Fibroblast of lung (primary cell): ENCODE measurements around the gene INSRR. TPM values are rescaled to one million over a fixed set of nuclear protein-coding genes. Genes with fewer than 3 reads are reported as not detected.

Source experiments
- DNase-seq, 2 donors: peaks; one replicate each; pipeline versions ENCODE4 v3.0.0 to v3.0.0-alpha.2; 2010; ENCODE audit warnings: low read depth in 2 of 2
- H2AFZ ChIP-seq: 2 replicates; pipeline ENCODE4 v1.5.1; 2012; ENCODE audit warnings: low read length, control low read depth, inconsistent platforms
- H3K27ac ChIP-seq: 2 replicates; pipeline ENCODE4 v1.5.1; 2011; ENCODE audit warnings: low read length, control low read depth; ENCODE audit not compliant: insufficient read depth
- H3K27me3 ChIP-seq: 2 replicates; pipeline ENCODE4 v1.5.1; 2011; ENCODE audit warnings: mild to moderate bottlenecking, low read length; ENCODE audit not compliant: control insufficient read depth, insufficient read depth
- H3K36me3 ChIP-seq: 2 replicates; pipeline ENCODE4 v1.5.1; 2011; ENCODE audit warnings: low read length; ENCODE audit not compliant: control insufficient read depth, insufficient read depth
- H3K4me1 ChIP-seq: 2 replicates; pipeline ENCODE4 v1.5.1; 2011; ENCODE audit warnings: low read length; ENCODE audit not compliant: control insufficient read depth, insufficient read depth; ENCODE audit errors: extremely low read depth
- H3K4me2 ChIP-seq: 2 replicates; pipeline ENCODE4 v1.5.1; 2011; ENCODE audit warnings: low read length, control low read depth; ENCODE audit not compliant: insufficient read depth; ENCODE audit errors: extremely low read depth
- H3K4me3 ChIP-seq, 4 experiments: fragments of 200-600 bp in 1 of 4; sonication (generic) in 1 of 4; replicated peaks in 1 of 4; 2 replicates each; pipeline ENCODE4 v1.5.1; 2011 to 2016; ENCODE audit warnings: low read length in 4 of 4, low read depth in 3 of 4, mild to moderate bottlenecking in 3 of 4, control low read depth in 2 of 4, inconsistent platforms in 1 of 4, mixed read lengths in 1 of 4; ENCODE audit not compliant: insufficient read depth in 1 of 4; ENCODE audit errors: control extremely low read depth in 1 of 4
- H3K79me2 ChIP-seq: 2 replicates; pipeline ENCODE4 v1.5.1; 2012; ENCODE audit warnings: mild to moderate bottlenecking, low read length, inconsistent platforms; ENCODE audit not compliant: control insufficient read depth, insufficient read depth
- H3K9ac ChIP-seq: 2 replicates; pipeline ENCODE4 v1.5.1; 2011; ENCODE audit warnings: mild to moderate bottlenecking, low read length, control low read depth; ENCODE audit not compliant: insufficient read depth
- H3K9me3 ChIP-seq: 2 replicates; pipeline ENCODE4 v1.5.1; 2012; ENCODE audit warnings: low read depth, low read length; ENCODE audit not compliant: control insufficient read depth, insufficient read depth
- H4K20me1 ChIP-seq: 2 replicates; pipeline ENCODE4 v1.5.1; 2011; ENCODE audit warnings: low read length; ENCODE audit not compliant: control insufficient read depth, insufficient read depth; ENCODE audit errors: extremely low read depth
- CTCF ChIP-seq, 2 donors: IDR thresholded peaks in 1 of 2; conservative IDR thresholded peaks in 1 of 2; 1 replicate in 1 of 2; 2 replicates in 1 of 2; pipeline ENCODE4 v1.5.1; 2011 to 2012; ENCODE audit warnings: low read length in 2 of 2, control low read depth in 1 of 2, inconsistent platforms in 1 of 2, low read depth in 1 of 2, mild to moderate bottlenecking in 1 of 2
- EZH2 ChIP-seq: IDR thresholded peaks from 2 replicates; pipeline ENCODE4 v1.5.1; 2012; ENCODE audit warnings: low read length, control low read depth, mild to moderate bottlenecking; ENCODE audit errors: missing control alignments
- polyA minus RNA-seq: library from RNA; depleted of rRNA, polyadenylated mRNA; stranded (reverse); fragments of >200 nt; gene quantifications from 2 replicates; pipeline ENCODE4 v1.2.3, GENCODE V29; 2011; ENCODE audit warnings: low replicate concordance
- polyA plus RNA-seq, 2 donors: library from polyadenylated mRNA; depleted of rRNA in 1 of 2; stranded (reverse) in 1 of 2; unstranded in 1 of 2; fragments of >200 nt; gene quantifications; 2 replicates each; pipeline ENCODE4 v1.2.1, GENCODE V29; 2011 to 2012; ENCODE audit warnings: missing spikeins in 1 of 2
- total RNA-seq: library from RNA; depleted of rRNA; stranded (reverse); fragments of >200 nt; gene quantifications from 2 replicates; pipeline ENCODE4 v1.2.1, GENCODE V29; 2014

The INSRR gene
- total RNA-seq (not detected in 2 replicates), polyA plus RNA-seq (not detected in 2 replicates), polyA minus RNA-seq (not detected in 2 replicates)
- not detected in 2 replicates for polyA plus RNA-seq (2012)

GRCh38 chr1:156858959-156859522, at the start of gene INSRR:
TSS of gene INSRR (minus strand) at chr1:156859117. CDS start at chr1:156858621, 496 bp downstream.
- no peaks in the 10 kb centered on the region for H3K36me3 ChIP-seq
- TF ChIP-seq CTCF (conservative IDR thresholded peaks at IDR 0.05 in 1 of 2, IDR thresholded peaks at IDR 0.05 in 1 of 2; ENCODE audit: low read depth in 1 of 2, low read length in 2 of 2), result no peak
- peak; percentile 47 for TF ChIP-seq EZH2

GRCh38 chr1:156908541-156908940, 49.6 kb upstream of the INSRR start:
- H2AFZ ChIP-seq, result no peak overlapping the region
- H3K36me3 ChIP-seq, result peaks cover 41% of the 10 kb centered on the region
- H3K4me1 ChIP-seq, result peaks cover 34% of the 10 kb centered on the region
- no peaks in the 10 kb centered on the region for H4K20me1 ChIP-seq
- H3K27ac ChIP-seq, result no peak overlapping the region
- H3K9ac ChIP-seq, result no peak overlapping the region
- no peak overlapping the region for H3K4me3 ChIP-seq
- H3K4me2 ChIP-seq, result no peak overlapping the region
- H3K27me3 ChIP-seq, result no peaks in the 10 kb centered on the region
- no peak for DNase-seq
- no peaks in the 10 kb centered on the region for H3K9me3 ChIP-seq
- peaks cover 23% of the 10 kb centered on the region for H3K79me2 ChIP-seq
- TF ChIP-seq EZH2 (no peak), CTCF (conservative IDR thresholded peaks at IDR 0.05 in 1 of 2, IDR thresholded peaks at IDR 0.05 in 1 of 2; ENCODE audit: low read depth in 1 of 2, low read length in 2 of 2) (no peak)

More at GRCh38 chr1:156858959-156859522, at the start of gene INSRR:
- Histone ChIP-seq H3K4me3 (peak within 1 kb of the TSS; percentile 10 to 47 (median 30)), H3K27ac (no peak within 1 kb of the TSS), H3K4me1 (peaks cover 8% of the 10 kb centered on the region), H3K9me3 (no peaks in the 10 kb centered on the region), H4K20me1 (no peaks in the 10 kb centered on the region), H3K27me3 (peaks cover 73% of the 10 kb centered on the region), H3K79me2 (no peaks in the 10 kb centered on the region), H3K9ac (no peak within 1 kb of the TSS), H2AFZ (peak within 1 kb of the TSS; percentile 35), H3K4me2 (peak within 1 kb of the TSS; percentile 83)
- DNase-seq, result peak in 1 of 2 donors; percentile 5

GRCh38 chr1:156906206-156906906, 47.4 kb upstream of the INSRR start:
- Histone ChIP-seq H3K27me3 (no peaks in the 10 kb centered on the region), H3K79me2 (peaks cover 43% of the 10 kb centered on the region), H3K36me3 (peaks cover 37% of the 10 kb centered on the region), H3K4me3 (no peak overlapping the region), H3K27ac (peak overlapping the region; percentile 34), H3K4me1 (peaks cover 42% of the 10 kb centered on the region), H3K4me2 (no peak overlapping the region), H3K9me3 (no peaks in the 10 kb centered on the region), H4K20me1 (no peaks in the 10 kb centered on the region), H2AFZ (no peak overlapping the region), H3K9ac (no peak overlapping the region)
- TF ChIP-seq CTCF (conservative IDR thresholded peaks at IDR 0.05 in 1 of 2, IDR thresholded peaks at IDR 0.05 in 1 of 2; ENCODE audit: low read depth in 1 of 2, low read length in 2 of 2), result no peak
- TF ChIP-seq EZH2, result no peak
- DNase-seq, result no peak
